NCI-H146 treated with DMSO at 0.1 percent for 48 hours (cell line): ENCODE data around the gene OBSCN.

Experiments
- DNase-seq: peaks from one replicate; lab custom pipeline; 2025; ENCODE audit not compliant: unreplicated experiment; lab: John Stamatoyannopoulos, UW

Gene OBSCN

DNA sequence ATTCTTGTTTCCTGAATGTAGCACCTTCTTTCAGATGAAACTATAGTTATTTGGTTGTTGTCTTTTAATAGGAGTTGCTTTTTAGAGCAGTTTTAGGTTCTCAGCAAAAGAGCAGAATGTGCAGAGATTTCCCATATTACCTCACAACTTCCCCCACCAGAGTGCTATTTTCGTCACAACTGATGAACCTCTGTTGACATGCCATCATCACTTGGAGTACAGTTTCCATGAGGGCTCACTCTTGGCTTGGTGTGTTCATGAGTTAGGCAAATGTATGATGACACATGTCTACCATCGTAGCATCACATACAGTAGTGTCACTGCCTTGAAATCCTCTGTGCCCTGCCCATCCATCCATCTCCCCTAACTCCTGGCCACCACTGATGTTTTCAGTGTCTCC, 38.5 kb upstream of the OBSCN start:
- DNase-seq = no peak

DNA sequence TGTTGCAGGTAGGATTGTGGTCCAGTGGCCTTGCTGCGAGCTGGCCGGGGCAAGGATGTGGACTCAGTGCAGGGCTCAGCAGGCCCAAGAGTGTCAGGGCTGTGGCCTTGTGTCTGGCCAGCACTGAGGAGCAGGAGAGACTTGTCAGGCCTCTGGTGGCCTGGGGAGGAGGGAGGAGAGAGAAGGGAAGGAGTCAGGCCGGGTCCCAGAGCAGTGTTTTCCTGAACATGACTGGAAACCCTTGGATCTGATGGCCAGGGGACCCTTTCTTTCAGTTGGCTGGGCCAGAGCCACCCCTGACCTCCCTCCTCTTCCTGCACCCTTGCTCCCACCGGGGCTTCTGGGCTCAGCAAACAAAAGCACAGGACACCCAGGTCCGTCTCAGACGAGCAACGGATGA, 37.2 kb upstream of the OBSCN start:
- no peak for DNase-seq

DNA sequence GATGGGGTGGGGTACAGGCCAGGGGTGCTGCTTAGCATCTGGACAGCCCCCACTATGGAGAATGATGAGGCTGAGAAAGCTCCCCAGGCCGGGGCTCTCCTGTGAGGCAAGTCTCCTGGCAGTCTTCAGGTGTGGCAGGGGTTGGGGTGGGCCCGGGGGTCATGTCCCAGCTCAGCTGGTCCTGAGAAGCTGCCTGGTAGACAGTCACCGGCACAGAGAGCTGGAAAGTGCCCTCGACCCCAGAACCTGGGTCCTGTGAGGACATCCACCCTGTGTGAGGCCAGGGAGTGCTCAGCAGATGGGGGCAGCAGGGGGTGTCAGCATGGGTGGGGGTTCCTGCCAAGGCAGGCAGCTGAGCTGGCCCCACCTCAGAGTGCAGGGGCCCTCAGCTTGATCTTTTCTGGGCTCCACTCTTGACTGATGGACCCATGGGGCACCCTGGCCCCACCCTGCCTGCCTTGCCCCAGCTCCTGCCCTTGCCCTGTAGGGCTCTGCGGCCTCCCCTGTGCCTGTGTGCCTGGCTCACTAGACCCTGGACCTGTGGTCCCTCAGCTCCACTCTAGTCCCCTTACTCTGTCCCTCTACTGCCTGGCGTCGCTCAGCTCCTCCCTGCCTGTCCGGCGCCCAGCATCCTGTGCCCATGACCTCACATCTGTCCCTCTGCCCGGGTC, 36.5 kb upstream of the OBSCN start:
- DNase-seq = no peak

- no peak for DNase-seq
Measured at GRCh38 chr1:228172591-228173527, 35.0 kb upstream of the OBSCN start.

- peak; percentile 34 for DNase-seq
Measured at GRCh38 chr1:228173528-228174481, 34.0 kb upstream of the OBSCN start.

- DNase-seq = peak; percentile 23
Measured at GRCh38 chr1:228174482-228175315, 33.1 kb upstream of the OBSCN start.

- no peak for DNase-seq
Measured at GRCh38 chr1:228175316-228176023, 32.4 kb upstream of the OBSCN start.

- no peak for DNase-seq
Measured at GRCh38 chr1:228176024-228176395, 31.8 kb upstream of the OBSCN start.

DNA sequence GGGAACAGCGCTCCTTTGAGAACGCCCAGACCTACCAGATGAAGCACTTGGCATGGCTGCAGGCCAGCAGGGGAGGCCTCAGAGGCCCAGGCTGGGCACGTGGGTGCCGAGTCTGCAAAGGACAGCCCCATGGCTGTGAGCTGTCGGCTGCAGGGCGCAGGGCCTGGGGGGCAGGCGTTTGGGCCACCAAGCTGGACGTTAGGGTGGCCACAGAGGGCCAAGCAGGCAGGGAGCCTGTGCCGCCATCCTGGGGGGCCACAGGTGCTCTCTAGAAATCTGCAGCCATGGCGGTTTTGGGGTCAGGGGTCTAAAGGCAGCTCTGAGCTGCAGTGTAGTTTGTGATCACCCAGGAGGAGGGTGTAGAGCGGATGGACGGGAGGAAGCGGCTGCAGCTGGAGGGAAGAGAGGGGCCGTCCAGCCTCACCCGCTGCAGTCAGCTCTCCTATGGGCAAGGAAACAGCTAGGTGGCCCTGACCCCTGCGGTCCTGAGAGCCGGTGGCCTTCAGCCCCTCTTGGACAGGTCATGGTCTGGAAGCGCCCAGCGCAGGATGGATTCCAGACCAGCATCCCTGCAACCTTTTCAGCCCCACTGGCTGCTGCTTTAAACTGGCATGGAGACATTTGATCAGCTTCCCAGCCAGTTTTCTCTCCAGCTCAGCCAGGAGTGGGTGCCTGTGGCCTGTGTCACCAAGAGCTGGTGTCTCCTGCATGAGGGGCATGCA, 31.2 kb upstream of the OBSCN start:
- no peak for DNase-seq

- no peak for DNase-seq
Measured at GRCh38 chr1:228177183-228177475, 30.7 kb upstream of the OBSCN start.

- DNase-seq = no peak
Measured at GRCh38 chr1:228177721-228178710, 29.8 kb upstream of the OBSCN start.

DNA sequence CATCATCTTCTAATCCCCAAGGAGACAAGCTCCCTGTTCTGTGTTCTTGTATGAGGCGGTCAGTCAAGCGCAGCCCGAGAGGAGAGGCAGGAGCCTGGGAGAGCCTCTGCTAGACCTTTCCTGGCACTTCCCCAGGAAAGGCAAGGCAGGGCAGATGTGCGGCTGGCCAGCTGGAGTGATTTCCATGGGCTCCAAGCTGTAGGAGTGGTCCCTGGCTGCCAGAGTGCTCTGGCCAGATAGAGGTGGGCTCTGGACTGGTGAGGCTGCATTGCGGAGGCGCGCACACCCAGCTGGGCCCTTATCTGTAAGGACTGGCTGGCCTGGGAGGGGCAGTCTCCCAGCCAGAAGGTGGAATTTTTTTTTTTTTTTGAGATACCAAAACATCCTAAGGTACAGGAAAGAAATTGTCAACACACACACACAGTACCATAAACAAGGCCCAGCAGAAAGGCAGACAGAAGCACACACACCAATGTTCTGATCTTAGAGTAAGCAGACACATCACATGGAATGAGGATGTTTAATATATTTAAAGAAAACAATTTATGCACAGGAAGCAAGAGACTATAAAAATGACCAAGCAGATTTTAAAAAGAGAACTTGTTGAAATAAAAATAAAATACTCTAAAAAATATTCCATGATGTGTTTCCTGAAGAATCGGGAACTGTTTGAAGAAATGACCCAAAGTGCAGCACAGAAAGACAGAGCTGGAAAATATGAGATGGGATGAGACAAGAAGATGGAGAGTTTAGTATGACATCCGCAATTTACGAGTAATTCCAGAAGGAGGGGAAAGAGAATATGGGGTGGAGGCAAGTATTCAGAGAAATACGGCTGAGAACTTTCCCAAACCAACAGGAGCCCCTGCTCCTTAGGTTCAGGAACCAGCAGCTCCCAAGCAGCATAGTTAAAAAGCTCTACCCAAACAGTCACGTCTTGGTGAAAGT, 28.8 kb upstream of the OBSCN start:
- no peak for DNase-seq

DNA sequence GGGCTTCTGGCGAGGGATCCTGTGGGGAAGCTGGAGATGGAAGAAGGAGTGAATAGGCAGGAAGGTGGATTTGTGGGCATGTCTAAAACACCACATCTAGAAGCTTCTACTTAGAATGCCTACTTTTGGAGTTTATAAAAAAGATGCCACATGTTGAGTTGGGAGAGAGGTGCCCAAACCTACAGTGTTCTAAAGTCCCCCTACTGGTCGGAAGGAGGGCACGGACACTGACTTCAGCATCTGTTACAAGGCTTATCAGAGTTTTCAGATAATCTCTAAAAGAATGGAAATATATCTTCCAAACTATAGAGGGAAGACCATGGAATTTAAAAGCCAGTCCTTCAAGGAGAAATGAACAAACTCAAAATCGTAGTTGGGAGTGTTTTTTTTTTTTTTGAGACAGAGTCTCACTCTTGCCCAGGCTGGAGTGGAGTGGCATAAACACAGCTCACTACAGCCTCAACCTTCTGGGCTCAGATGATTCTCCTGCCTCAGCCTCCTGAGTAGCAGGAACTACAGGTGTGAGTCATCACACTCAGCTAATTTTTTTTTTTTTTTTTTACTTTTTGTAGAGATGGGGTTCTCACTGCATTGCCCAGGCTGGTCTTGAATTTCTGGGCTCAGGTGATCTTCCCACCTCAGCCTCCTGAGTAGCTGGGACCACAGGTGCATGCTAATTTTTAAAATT, 27.4 kb upstream of the OBSCN start:
- DNase-seq = no peak

- no peak for DNase-seq
Measured at GRCh38 chr1:228180959-228181644, 26.7 kb upstream of the OBSCN start.

GRCh38 chr1:228181645-228182034, 26.2 kb upstream of the OBSCN start:
- no peak for DNase-seq
